Measurements from ENCODE around the gene CAPG.
"Not testable (repeated sequence)": the region's sequence is repeated elsewhere in the genome, so short reads cannot be mapped to it uniquely, and the experiment has no call there.

Gene CAPG

DNA sequence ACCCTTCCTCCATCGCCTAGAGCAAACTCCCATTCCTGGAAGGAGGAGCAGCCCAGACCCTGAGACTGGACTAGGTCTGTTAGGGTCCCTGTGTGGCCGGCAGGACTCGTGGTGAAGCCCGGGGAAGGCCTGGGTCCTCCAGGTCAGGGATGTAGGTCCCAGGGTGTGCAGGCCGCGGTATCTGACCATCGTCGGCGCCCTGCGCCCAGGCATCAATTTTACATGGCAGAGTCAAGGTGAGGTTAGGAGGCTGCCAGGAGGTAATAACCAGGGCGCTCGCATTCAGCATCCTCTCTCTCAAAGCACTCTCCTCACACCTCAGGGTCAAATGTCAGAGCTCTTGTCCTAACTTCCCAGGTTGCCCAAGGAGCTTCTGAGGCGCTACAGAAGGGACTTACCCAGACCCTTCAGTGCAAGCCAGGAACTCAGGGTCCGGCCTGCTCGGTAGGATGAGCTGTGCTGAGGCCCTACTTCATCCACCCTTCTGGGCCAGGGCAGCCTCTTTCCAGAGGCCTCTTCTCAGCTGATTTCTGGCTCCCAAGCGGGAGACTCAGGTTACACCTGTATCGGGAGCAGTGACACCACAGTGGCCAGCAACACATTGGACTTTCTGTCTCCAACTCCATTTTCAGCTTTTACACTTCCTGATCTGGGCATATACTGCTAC lies 9.0 kb upstream of the CAPG start:
- DNase-seq, result peak; percentile 25 to 30

DNA sequence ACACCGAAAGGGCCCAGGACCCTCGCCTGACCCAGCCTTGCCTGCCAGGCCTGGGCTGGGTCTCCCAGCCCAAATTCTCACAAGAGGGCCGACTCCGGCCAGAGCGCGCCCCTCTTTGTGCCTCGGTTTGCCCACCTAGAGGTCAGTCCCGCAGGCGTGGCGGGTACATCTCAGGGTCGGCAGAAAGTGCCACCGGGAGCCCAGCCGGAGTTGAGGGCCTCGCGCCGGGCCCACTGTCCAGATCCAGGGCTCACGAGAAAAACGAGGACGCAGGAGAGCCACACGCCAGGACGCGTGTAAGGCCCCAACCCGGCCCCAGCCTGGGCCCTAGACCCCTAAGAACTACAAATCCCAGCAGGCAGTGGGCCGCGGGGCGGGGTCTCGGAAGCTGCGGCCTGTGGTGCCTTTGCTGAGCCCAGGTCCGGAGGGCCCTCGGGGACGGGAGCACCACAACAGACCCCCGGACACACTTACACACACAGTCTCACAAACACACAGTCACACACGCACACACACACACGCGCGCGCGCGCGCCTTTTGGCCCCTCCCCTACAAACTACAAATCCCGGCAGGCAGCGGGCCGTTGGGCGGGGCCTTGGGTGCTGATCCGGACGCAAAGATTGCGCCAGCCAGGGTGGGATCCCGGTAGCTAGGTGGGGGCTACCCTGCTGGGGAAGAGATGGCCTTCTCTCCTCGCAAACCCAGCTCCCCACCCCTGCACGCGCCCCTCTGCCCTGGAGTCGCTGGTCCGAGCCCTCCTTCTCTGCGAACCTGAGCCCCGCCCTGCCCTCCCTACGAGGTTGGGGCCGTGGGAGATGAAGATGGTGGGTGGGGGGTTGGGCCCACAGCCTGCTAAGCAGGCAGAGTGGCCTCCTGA lies 8.2 kb upstream of the CAPG start, which contains the start of gene SH2D6:
SH2D6 (plus strand) TSS at position 583 of the 877 bp plus-strand sequence. CDS start 10,752 bp downstream, outside the sequence.
- peak; percentile 86 to 89 for DNase-seq

DNA sequence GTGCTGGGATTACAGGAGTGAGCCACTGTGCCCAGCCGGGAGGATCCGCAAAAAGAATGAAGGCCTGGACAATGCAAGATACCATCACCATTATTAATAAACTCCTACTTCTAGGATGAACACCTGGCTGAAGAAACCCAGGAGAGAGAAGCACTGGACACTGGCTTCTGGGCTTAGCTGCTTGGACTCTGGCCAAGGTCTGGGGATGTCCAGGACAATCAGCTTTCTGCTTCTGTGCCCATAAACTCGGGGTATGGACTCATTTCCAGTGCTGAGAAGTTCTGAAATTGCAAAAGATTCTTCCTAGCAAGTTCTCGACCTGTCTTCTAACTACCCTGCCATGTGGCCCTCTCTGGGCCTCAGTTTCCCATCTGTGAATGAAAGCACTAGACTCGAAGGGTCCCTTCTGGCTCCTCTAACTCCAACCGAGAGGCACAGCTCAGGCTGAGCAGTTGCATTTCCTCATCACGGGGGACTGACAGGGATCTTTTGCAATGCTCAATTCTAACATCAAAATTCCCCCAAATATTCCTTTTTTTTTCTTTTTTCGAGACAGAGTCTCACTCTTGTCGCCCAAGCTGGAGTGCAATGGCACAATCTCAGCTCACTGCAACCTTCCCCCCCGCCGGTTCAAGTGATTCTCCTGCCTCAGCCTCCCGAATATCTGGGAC lies 5.9 kb upstream of the CAPG start:
- DNase-seq, result no peak

DNA sequence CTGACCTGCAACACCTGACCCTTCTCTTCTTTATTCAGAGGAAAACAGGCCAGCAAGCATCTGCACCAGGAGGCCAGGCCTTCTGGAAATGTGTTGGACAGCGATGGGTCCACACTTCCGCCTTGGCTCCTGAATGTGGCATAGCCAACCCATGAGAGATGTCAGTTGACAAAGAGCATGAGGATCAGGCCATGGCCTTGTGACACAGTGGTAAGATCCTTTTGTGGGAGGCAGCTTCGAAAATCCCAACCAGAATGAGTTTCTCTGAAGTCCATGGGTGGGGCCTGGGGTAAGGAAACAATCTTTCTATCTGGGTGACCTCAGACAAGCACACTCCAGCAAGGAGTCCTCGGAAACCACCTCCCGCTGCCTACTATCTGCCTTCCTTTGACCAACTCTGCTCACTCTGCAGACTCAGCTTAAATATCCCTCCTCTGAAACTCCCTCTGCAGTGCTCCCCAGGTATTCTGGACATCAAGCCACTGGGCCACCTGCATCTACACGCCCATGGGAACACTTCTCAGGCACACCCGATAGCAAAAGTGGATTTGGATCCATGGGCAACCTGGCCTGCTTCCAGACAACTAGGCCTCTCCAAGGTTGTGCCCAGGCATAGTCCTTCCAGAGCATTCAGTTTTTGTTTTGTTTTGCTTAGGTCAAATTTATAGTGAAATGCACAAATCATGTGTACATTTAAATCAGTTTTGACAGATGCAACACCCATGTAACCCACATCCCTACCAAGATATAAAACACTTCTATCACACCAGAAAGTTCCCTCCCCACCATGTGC lies 4.8 kb upstream of the CAPG start:
- no peak for DNase-seq

DNA sequence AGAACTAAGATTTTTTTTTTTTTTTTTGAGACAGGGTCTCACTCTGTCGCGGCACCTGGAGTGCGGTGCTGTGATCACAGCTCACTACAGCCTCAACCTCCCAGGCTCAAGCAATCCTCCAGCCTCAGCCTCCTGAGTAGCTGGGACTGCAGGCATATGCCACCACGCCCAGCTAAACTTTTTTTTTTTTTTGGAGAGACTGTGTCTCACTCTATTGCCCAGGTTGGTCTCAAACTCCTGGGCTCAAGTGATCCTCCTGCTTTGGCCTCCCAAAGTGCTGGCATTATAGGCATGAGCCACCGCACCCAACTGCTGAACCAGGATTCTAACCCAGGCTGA lies 4.2 kb upstream of the CAPG start:
- DNase-seq, result not testable (repeated sequence)

DNA sequence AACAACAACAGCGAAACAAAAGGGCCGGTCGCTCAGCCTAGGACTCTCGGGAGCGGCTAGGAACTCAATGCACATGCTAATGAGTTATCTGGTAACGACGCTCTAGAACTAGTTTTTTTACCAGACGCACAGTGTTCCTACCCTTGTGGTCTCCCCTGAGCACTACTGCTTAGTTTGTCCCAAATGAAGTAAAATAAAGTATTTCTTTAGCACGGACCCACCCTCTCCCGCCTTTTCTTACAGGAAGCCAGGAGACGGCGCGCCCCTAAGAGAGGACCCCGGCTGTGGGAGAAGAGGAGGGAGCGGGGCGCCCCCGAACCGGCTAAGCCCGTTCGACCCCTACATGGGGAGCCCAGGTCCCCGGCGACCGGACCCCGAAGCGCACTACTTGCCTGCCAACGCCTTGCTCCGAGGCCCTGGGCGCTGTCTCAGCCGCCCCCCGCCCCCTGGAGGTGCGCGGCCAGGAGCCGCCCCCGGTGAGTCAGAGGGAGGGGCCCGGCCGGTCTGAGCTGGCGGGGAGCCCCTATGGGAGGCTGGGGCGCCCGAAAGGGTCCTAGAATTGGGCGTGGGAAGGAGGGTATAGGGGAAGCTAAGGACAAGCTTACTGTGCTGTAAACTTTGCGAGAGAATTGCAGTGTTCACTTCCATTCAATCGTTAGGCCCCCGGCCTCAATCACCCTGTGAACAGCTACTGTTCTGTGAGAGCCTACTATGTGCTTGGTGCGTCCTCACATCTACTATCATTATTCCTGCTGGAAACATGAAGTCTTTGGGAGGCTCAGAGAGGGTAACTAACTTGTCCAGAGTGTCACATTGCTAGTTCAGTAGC lies 3.6 kb upstream of the CAPG start:
- peak in 1 of 2 experiments; percentile 34 for DNase-seq

DNA sequence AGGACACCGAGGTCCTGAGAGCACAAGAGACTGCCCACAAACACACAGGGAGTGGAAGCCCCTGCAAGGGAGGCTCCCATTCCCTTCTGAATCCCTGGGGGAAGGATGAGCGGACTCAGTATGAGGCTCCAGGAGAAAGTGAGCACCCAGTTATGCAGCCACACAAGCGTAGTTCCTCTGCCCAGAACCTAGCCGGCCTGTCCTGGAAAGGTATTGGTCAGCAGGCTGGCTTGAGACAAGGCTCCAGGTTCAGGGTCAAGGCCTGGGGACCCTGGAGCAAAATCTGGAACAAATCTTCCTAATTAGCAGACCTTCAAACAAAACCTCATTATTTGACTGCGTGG lies 1.2 kb upstream of the CAPG start:
- DNase-seq, result no peak

DNA sequence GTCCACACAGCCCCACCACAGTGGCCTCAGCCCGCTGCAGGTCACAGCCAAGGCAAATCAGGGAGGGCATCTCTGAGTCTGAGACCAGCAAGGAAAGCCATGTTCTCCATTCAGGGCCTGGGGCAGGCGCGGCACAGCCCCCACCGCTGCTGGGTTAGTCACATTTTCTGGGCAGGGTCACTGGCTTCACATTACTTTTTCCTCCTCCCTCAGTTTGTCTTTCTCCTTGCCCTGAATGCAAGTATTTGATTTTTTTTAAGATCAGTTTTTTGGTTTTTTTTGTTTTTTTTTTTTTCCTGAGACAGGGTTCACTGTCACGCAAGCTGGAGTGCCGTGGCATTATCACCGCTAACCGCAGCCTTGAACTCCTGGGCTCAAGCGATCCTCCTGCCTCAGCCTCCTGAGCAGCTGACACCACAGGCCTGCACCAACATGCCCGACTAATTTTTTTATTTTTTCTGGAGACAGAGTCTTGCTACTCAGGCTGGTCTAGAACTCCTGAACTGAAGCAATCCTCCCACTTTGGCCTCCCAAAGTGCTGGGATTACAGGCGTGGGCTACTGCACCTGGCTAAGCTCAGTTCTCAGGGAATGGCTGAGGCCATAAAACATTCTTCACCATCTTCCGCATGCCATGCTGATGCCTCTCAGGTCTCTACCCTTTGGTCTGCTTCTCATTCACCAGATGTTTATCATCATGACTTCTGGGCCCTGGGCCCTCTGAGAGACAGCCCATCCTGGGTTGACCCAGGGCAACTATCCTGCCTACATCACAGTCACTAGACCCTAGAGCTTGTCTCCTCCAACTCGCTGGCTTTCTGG lies 628 bp upstream of the CAPG start:
- no peak for DNase-seq

DNA sequence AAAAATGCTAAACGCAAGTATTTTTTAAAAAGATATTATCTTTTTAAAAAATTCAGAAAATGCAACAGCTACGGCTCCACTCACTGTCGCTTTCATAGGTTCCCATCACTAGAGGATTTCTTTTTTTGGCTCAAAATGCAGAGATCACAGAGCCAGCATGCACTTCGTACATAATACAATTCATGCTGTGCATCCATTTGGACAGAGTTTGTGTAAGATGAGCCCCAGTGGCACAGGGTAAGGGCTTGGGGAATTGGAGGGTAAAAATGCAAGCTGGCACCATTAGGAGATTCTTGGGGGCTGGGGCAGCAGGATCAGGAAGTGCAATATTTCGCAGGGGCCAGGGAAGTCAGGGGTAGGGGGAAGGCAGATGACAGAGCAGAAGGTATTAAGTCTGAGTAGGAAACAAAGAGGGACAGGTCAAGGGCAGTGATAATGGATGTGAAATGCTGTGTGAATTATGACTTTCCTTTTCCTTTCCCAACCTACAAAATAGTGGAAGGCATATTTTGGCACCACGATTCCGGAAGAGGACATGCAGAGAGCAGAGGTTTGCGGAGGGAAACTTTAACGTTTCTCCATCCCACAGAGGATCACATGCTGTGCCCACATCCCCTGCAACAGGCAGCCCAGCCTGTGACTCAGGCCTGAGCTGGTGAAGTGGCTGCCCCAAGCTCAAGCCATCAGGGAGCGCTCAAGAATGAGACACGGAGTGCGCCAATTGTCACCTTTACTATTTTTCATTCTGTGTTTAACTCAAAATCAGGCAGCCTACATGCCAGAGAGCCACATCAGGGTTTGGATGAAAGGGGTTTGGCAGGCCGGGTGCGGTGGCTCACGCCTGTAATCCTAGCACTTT lies 4.7 kb downstream of the CAPG start:
- DNase-seq, result peak; percentile 68 to 79

DNA sequence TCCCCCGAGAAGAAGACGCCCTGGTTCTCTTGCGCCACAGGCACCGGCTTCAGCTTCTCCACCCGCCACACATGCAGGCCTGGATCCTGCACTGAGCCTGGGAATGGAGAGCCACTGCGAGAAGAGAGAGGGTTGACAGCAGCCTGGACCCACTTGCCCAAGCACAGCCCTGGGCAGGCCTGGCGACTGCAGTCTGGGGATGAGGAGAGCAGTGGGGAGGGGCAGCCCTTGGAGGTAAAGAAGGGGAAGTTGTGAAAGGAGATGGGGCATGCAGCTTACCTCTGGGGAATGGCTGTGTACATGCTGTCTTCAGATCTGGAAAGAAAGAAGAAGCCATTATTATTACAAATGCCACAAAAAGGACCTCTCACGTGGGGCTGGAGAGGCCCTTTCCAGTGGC lies 8.3 kb downstream of the CAPG start:
- no peak for DNase-seq

DNA sequence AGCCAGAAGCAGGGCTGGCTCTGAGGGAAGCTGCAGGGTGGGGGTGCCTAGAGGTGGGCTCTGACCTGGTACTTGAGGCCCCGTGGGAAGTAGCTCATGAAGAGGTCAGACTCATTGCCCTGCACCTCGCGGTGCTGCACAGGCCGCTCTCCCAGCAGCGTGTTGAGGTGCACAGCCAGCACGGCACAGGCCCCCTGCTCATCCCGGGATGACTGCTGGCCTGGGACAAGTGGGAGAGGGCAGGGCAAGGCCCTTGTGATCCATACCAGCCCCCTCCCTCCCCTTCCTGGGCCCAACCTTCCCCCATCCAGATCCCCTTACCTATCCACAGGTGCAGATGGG lies 8.7 kb downstream of the CAPG start:
- DNase-seq, result no peak

DNA sequence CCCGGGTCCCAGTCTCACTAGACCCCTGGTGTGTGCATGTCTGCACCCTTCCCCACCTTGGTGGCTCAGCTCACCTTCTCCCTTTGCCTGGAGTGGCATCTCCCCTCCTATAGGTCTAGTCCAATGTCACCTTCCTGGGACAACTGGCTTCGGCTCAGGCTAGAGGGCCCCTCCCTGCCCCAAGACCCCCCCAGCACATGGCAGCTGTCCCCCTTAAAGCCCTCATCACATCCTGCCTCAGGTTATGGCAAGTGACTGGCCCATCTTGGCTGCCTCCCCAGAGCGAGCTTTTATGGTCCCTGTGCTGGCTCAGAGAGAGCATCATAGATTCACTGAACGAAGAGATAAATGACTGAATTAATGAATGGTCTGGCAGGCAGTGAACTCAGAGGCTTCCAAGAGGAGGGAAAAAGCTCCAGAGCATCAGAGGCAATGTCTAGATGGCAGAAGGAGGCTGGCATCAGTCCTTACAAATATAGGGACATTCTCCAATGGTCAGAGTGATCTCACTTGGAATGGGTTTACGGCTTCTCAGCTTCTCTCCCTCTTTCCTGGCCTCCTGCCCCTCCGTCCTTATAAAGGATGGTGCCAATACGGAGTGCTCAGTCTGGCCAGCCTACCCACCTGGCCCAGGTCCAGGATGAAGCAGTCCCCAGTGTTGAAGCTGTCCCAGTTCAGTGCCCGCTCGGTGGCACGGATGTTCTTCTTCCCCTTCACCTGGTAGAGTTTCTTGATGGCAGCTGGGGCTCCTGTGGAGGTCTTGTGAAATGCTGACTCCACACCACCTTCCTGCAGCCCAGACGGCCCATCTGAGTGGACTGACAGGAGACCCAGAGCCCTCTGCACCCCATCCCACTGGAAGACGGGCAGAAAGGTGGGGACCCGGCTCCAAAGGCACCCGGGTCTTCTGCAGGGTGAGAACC lies 9.4 kb downstream of the CAPG start:
- no peak for DNase-seq

DNA sequence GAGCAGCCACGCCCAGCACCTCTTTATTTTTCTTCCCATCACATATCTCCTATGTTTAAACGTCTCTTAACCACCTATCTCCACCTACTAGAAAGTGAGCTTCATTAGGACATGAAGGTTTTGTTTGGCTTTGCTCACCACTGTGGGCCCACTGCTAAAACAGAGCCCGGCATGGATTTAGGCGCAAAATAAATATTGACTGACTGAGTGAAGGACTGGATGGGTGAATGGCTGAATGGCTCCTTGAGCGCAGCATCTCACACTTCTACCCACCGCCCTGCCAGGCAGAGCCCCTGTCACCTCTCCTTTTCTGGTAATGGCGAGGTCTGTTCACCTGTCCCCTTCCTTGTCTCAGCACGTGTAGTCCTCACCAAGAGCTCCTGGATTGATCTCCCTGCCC lies 10.1 kb downstream of the CAPG start:
- no peak for DNase-seq

DNA sequence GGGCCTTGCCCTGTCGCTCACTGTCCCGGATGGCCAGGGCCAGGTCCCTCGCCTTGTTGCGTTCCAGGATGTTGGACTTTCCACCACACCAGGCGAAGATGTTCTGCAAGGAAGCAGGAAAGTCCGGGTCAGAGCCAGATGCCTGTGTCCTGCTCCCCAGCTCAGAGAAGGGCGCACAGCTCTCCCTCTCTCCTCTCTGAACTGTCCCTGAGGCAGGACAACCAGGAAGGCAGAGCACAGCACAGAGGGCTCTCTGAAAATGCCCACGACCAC lies 11.0 kb downstream of the CAPG start:
- no peak for DNase-seq

DNA sequence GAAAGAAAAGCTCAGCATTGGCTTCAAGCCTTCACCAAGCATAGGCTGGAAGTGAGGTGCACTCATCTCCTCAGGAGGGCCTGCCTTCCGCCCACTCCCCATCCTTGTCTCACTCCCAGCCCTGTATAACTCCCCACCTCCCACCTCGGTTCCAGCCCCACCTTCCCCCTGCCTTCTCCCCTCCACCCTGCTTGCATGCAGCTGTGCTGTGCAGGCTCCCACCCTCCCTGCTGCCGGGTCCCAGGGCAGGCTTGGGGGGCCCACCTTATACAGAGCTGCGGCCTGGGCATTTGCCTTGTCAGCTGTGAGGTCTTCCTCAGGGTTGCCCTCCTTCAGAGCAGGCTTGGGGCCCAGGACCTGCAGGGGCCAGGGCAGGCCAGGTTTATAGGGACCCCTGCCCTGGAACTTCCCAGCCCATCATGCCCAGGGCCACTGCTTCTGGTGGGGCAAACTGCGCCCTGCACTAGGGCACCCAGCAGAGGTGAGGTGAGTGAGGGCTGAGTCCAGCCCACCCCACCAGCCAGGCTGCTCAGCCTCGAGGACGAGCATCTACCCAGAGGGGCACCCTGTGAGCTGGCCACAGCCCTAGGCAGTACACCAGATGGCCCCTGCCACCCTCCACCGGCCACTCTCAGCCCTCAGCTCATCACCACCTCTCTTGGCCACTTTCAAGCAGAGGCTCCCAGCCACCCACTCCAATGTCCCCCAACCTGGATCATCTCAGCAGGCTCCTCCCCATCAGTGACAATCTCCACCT lies 11.6 kb downstream of the CAPG start:
- DNase-seq, result no peak

DNA sequence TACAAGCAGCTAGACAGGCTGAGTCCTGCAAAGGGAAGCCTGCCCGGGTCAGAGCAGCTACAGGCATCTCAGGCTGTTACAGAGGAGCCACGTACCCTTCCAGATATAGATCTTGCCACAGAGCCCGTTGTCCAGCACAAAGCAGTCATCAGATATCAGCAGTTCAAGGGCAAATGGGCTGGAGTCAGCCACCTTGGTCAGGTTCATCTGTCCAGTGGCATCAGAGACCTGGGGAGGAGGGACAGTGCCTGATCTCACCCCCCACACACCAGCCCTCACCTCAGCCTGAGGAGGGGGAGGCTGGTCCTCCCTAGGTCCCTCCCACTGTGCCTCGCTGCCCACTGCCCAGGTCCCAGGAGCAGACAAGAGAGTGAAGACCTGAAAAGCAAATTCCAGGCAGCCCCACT lies 12.2 kb downstream of the CAPG start:
- no peak for DNase-seq

DNA sequence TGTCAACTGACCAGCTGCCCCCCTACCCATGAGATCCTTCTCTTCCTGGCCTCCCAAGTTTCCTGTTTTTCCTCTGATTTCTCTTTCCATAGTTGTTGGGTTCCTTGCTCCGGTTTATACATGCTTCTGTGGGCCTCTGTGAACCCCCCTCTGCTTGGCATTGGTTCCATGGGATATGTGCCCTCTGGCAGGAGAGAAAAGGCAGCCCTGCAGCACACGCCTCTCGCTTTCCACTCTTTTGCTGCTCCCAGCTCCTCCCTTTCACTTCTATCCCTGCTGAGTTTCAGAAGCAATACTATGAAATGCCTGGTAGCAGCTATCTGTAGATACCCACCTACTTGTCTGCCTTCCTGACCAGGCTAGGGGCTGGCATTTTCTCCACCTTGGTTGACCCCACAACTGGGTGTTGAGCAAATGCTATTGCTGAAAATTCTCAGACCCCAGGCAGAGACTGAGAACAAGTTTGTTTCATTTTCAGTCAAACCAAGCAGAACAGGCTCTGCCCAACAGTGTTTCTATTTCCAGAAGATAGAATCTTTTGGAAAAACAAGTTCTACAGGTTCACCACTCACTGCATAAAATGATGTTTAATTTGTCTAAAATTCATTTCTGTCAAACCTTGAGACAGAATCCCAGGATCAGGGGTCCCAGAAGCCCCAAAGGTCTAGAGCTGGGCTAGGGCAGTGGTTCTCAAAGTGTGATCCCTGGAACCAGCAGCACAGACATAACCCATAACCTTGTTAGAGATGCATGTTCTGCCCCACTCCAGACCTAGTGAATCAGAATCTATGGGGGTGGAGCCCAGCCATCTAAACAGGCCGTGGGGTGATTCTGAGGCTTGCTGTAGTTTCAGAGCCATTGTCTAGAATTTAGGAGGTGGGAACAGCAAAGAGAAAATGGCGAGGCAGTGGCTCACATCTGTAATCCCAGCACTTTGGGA lies 13.4 kb downstream of the CAPG start:
- no peak for DNase-seq

All from activated CD4-positive, alpha-beta T cell treated with anti-CD3 and anti-CD28 coated beads, Interleukin-2, amount 50 U/mL, for 48 hours (primary cell).